B cell (primary cell): ENCODE data around the gene GOLGA8A. TPM values are rescaled to one million over a fixed set of nuclear protein-coding genes. Genes with fewer than 3 reads are reported as not detected.

Source experiments
- ATAC-seq: fragments of 200-7000 bp; cut with Tn5 transposase; one replicate; pipeline ENCODE4 v1.10.0; 2021; ENCODE audit warnings: low read depth, mild to moderate bottlenecking, moderate number of reproducible peaks, moderate library complexity
- CTCF ChIA-PET: fragments of 350-600 bp; sonication (Branson Sonifier 250); formaldehyde crosslinking; loops from one replicate; lab custom pipeline; 2021; ENCODE audit warnings: antibody characterized with exemption, inconsistent platforms; lab: Charles Lee
- POLR2A ChIA-PET: fragments of 350-600 bp; sonication (Branson Sonifier 250); formaldehyde crosslinking; loops from one replicate; lab custom pipeline; 2021; ENCODE audit warnings: antibody characterized with exemption; lab: Charles Lee
- DNase-seq: peaks from one replicate; pipeline ENCODE4 v3.0.0; 2013
- H2AFZ ChIP-seq: 2 replicates; pipeline ENCODE4 v1.6.1; 2012; ENCODE audit warnings: mild to moderate bottlenecking, low read depth, low read length; ENCODE audit not compliant: insufficient read depth, poor library complexity, severe bottlenecking
- H3K27ac ChIP-seq, 2 donors: 1 replicate in 1 of 2; 2 replicates in 1 of 2; pipeline ENCODE4 v1.5.1; 2012 to 2013; ENCODE audit warnings: low read length in 2 of 2, mild to moderate bottlenecking in 2 of 2, moderate library complexity in 1 of 2
- H3K27me3 ChIP-seq, 4 experiments: fragments of 200-600 bp in 1 of 4; sonication (generic) in 1 of 4; replicated peaks in 1 of 4; 1 replicate in 2 of 4; 2 replicates in 2 of 4; pipeline versions ENCODE4 v1.6.1 to v1.7.0; 2013 to 2016; ENCODE audit warnings: low read length in 3 of 4, mild to moderate bottlenecking in 2 of 4, mixed read lengths in 1 of 4, moderate library complexity in 1 of 4; ENCODE audit not compliant: insufficient read depth in 4 of 4, control insufficient read depth in 3 of 4; ENCODE audit errors: control extremely low read depth in 1 of 4
- H3K36me3 ChIP-seq, 2 experiments: replicated peaks in 1 of 2; 1 replicate in 1 of 2; 2 replicates in 1 of 2; pipeline versions ENCODE4 v1.6.1 to v1.7.1; 2013; ENCODE audit warnings: low read length in 1 of 2; ENCODE audit not compliant: insufficient read depth in 2 of 2, control insufficient read depth in 1 of 2; ENCODE audit errors: control extremely low read depth in 1 of 2, extremely low read depth in 1 of 2
- H3K4me1 ChIP-seq, 2 donors: fragments of 200-600 bp in 1 of 2; sonication (generic) in 1 of 2; 1 replicate in 1 of 2; 2 replicates in 1 of 2; pipeline versions ENCODE4 v1.5.1 to v1.6.1; 2013 to 2017; ENCODE audit warnings: low read length in 2 of 2; ENCODE audit not compliant: control insufficient read depth in 2 of 2, insufficient read depth in 2 of 2
- H3K4me2 ChIP-seq: replicated peaks from 2 replicates; pipeline ENCODE3; 2012; ENCODE audit warnings: mild to moderate bottlenecking, low read depth, low read length; ENCODE audit not compliant: poor library complexity, severe bottlenecking
- H3K4me3 ChIP-seq, 5 experiments: fragments of 200-600 bp in 1 of 5; sonication (generic) in 1 of 5; 1 replicate in 3 of 5; 2 replicates in 2 of 5; pipeline versions ENCODE4 v1.5.1 to v1.7.0; 2011 to 2016; ENCODE audit warnings: low read length in 4 of 5, mild to moderate bottlenecking in 4 of 5, low read depth in 2 of 5, control low read depth in 1 of 5, moderate library complexity in 1 of 5; ENCODE audit not compliant: insufficient read depth in 1 of 5; ENCODE audit errors: control extremely low read depth in 1 of 5, extremely low read depth in 1 of 5
- H3K79me2 ChIP-seq: fragments of 200-600 bp; sonication (generic); one replicate; pipeline ENCODE4 v1.6.0; 2016; ENCODE audit warnings: low read length; ENCODE audit not compliant: control insufficient read depth, insufficient read depth
- H3K9ac ChIP-seq: fragments of 200-600 bp; sonication (generic); 2 replicates; pipeline ENCODE4 v1.6.1; 2017; ENCODE audit warnings: mild to moderate bottlenecking, low read length, moderate library complexity
- H3K9me3 ChIP-seq, 3 donors: one replicate each; pipeline versions ENCODE4 v1.6.1 to v1.7.1; 2013; ENCODE audit warnings: low read length in 2 of 3; ENCODE audit not compliant: control insufficient read depth in 2 of 3, insufficient read depth in 1 of 3; ENCODE audit errors: control extremely low read depth in 1 of 3
- H4K20me1 ChIP-seq: 2 replicates; pipeline ENCODE4 v1.6.0; 2012; ENCODE audit warnings: mild to moderate bottlenecking, low read length; ENCODE audit not compliant: insufficient read depth, control insufficient read depth, poor library complexity, severe bottlenecking
- H3K27ac Mint-ChIP-seq: one replicate; pipeline ENCODE4 v1.8.0; 2021; ENCODE audit warnings: mixed read lengths
- H3K27me3 Mint-ChIP-seq: one replicate; pipeline ENCODE4 v1.8.0; 2021; ENCODE audit warnings: mixed read lengths
- H3K4me1 Mint-ChIP-seq: one replicate; pipeline ENCODE4 v1.8.0; 2021; ENCODE audit warnings: mixed read lengths
- H3K4me3 Mint-ChIP-seq: one replicate; pipeline ENCODE4 v1.8.0; 2021; ENCODE audit warnings: mixed read lengths
- H3K9me3 Mint-ChIP-seq: one replicate; pipeline ENCODE4 v1.8.0; 2022; ENCODE audit warnings: mixed read lengths; ENCODE audit not compliant: insufficient read depth
- EZH2 ChIP-seq: IDR thresholded peaks from 2 replicates; pipeline ENCODE4 v1.6.1; 2012; ENCODE audit warnings: borderline replicate concordance, low read depth, mild to moderate bottlenecking, moderate library complexity, low read length; ENCODE audit not compliant: insufficient read depth, poor library complexity, severe bottlenecking
- WGBS: methylation state at CpG from one replicate; pipeline ENCODE4 v1.1.5; 2013; ENCODE audit warnings: missing lambda C conversion rate; ENCODE audit not compliant: insufficient coverage; 5-methylcytosine and 5-hydroxymethylcytosine counted together
- intact Hi-C: fragments of 100-400 bp; cut with micrococcal nuclease; formaldehyde crosslinking; loops from one replicate; pipeline ENCODE4 v1.10.0; 2022
- polyA plus RNA-seq: library from polyadenylated mRNA; depleted of rRNA; stranded (reverse); fragments of >200 nt; gene quantifications from 2 replicates; pipeline ENCODE4 v1.2.3, GENCODE V29; 2012
- total RNA-seq, 2 donors: library from RNA; stranded (reverse); fragments of 120-200 nt in 1 of 2; gene quantifications; 1 replicate in 1 of 2; 2 replicates in 1 of 2; pipeline versions ENCODE4 v1.2.3 to v1.2.4, GENCODE V29; 2013 to 2022
- TF ChIP-seq, protein P1 (sequence below): fragments of 200-600 bp; IDR thresholded peaks from one replicate; pipeline ENCODE4 v1.8.0; 2022; ENCODE audit warnings: antibody characterized with exemption, mild to moderate bottlenecking

The GOLGA8A gene
- total and polyA plus RNA-seq, 2 donors (not counting 1 experiment from before 2014, with no cell fraction given): 114 to 248 TPM

DNA sequence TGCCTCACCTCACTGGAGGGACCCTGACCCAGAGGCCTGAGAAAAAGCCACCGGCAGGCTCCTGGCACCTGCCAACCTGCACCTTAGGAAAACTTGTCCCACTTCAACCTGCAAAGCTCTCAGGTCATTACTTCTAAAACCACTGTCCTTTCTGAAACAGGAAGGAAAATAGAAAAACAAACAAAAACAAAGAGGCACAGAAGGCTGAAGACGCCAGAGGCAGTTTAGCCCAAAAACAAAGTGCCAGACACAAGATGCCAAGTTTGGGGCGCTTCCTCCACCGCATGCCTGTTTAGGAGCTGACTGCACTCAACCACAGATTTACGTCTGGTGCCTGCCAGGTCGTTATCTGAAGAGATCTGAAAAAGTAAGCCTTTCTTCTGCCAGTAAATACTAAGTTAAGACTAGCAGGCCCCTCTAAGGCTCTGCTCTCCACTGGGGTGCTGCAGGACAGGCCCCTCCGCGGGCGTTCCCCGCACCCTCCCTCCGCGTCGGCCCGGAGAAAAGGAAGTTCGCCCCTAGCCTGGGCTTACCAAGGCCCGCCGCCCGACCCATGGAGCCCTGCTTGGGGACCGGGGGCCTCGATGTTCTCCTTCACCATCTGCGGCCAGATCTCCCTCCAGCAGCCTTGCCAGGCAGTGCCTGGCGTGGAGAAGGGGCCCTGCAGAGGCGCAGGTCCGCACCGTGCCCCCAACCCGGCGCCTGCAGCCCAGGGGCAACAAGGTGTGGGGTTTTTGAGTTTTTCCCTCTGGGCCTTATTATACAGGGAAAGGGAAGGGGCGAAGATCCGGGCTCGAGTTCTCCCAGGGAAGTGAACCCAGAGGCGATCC is 1.3 kb downstream of the GOLGA8A start:
- peak overlapping the region; percentile 76 for H3K4me3 Mint-ChIP-seq
- DNase-seq: peak; percentile 18
- Histone ChIP-seq H3K4me3 (peak overlapping the region in 4 of 5 experiments; percentile 46 to 61 (median 59)), H3K9me3 (peaks cover 0 to 1% (median 0%) of the 10 kb centered on the region in 3 donors), H3K36me3 (no peaks in the 10 kb centered on the region), H2AFZ (peak overlapping the region; percentile 68), H3K4me2 (peak overlapping the region; percentile 68), H4K20me1 (no peaks in the 10 kb centered on the region), H3K27ac (no peak overlapping the region), H3K79me2 (no peaks in the 10 kb centered on the region), H3K9ac (peak overlapping the region; percentile 47), H3K4me1 (peaks cover 5 to 6% of the 10 kb centered on the region in 2 donors), H3K27me3 (no peaks in the 10 kb centered on the region)
- no peaks in the 10 kb centered on the region for H3K27me3 Mint-ChIP-seq
- H3K4me1 Mint-ChIP-seq: peaks cover 7% of the 10 kb centered on the region
- ChIA-PET POLR2A (no interaction called here), CTCF (interaction anchor here (1.4 kb wide), 1 partner anchor 227 kb away, joined by 3 read pairs; the partner anchor contains the start of gene KATNBL1)
- intact Hi-C loops: loop anchor here (5.0 kb wide), 1 partner anchor 551 kb away; the partner anchor contains the start of gene ZNF770
- 4% methylated on average over 31 of the region's 31 CpGs for WGBS
- H3K27ac Mint-ChIP-seq: peak overlapping the region; percentile 37
- TF ChIP-seq, protein P1, sequence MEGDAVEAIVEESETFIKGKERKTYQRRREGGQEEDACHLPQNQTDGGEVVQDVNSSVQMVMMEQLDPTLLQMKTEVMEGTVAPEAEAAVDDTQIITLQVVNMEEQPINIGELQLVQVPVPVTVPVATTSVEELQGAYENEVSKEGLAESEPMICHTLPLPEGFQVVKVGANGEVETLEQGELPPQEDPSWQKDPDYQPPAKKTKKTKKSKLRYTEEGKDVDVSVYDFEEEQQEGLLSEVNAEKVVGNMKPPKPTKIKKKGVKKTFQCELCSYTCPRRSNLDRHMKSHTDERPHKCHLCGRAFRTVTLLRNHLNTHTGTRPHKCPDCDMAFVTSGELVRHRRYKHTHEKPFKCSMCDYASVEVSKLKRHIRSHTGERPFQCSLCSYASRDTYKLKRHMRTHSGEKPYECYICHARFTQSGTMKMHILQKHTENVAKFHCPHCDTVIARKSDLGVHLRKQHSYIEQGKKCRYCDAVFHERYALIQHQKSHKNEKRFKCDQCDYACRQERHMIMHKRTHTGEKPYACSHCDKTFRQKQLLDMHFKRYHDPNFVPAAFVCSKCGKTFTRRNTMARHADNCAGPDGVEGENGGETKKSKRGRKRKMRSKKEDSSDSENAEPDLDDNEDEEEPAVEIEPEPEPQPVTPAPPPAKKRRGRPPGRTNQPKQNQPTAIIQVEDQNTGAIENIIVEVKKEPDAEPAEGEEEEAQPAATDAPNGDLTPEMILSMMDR: no peak
- no peak for TF ChIP-seq EZH2
- ATAC-seq: no peak
- no peaks in the 10 kb centered on the region for H3K9me3 Mint-ChIP-seq

DNA sequence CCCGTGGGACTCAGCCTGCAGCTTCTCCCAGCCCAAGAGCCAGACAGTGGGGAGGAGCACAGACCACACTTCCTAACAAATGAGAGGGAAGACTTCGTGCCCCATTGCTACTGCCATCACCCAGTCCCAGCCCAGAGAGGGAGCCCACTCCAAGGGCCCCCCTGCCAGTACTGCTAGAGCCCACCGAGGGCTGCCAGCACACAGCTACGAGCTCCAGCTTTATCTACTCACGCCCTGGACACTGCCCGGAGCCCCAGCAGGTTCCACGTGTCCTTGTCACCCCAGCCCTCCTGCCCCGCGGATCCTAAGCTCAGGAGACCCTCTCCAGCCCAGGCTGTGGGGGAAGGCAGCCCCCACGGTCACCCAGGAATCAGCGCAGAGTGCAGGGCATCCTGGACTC is 1.9 kb downstream of the GOLGA8A start:
- CTCF ChIA-PET: no interaction called here
- Histone ChIP-seq H3K27me3 (no peaks in the 10 kb centered on the region), H3K36me3 (no peaks in the 10 kb centered on the region), H3K27ac (no peak overlapping the region), H2AFZ (no peak overlapping the region), H3K4me1 (peaks cover 5 to 6% of the 10 kb centered on the region in 2 donors), H3K9me3 (peaks cover 0 to 1% (median 0%) of the 10 kb centered on the region in 3 donors), H3K79me2 (no peaks in the 10 kb centered on the region), H3K4me3 (no peak overlapping the region), H3K9ac (no peak overlapping the region), H3K4me2 (no peak overlapping the region), H4K20me1 (no peaks in the 10 kb centered on the region)
- no peak for ATAC-seq
- POLR2A ChIA-PET: no interaction called here
- H3K9me3 Mint-ChIP-seq: no peaks in the 10 kb centered on the region
- peaks cover 7% of the 10 kb centered on the region for H3K4me1 Mint-ChIP-seq
- peak; percentile 1 for DNase-seq
- H3K4me3 Mint-ChIP-seq: peak overlapping the region; percentile 32
- H3K27me3 Mint-ChIP-seq: no peaks in the 10 kb centered on the region
- TF ChIP-seq EZH2: no peak
- TF ChIP-seq, protein P1: no peak
- intact Hi-C loops: loop anchor here (5.0 kb wide), 1 partner anchor 552 kb away; the partner anchor contains the start of gene ZNF770
- 83% methylated on average over 9 of the region's 11 CpGs for WGBS
- H3K27ac Mint-ChIP-seq: no peak overlapping the region
